ENCODE measurements around the gene KISS1.

Gene KISS1

GRCh38 chr1:204205486-204205885 is 9.2 kb upstream of the KISS1 start:
- Histone ChIP-seq H3K9me2 (ENCODE audit: low read depth, low read length) (no peaks in the 10 kb centered on the region), H3K27me3 (ENCODE audit: insufficient read depth, low read length) (no peaks in the 10 kb centered on the region; the same call in 1 of the 2 replicates), H3K9me3 (ENCODE audit: low read length) (no peaks in the 10 kb centered on the region), H3F3A (ENCODE audit: insufficient read depth, low read length) (no peaks in the 10 kb centered on the region), H3K79me2 (ENCODE audit: insufficient read depth, low read length) (no peaks in the 10 kb centered on the region), H2AFZ (ENCODE audit: low read length) (no peak overlapping the region), H3K4me2 (ENCODE audit: low read length) (no peak overlapping the region), H3K9ac (ENCODE audit: low read length) (no peak overlapping the region), H4K20me1 (ENCODE audit: insufficient read depth, low read length) (no peaks in the 10 kb centered on the region), H3K36me3 (ENCODE audit: insufficient read depth, low read length) (no peaks in the 10 kb centered on the region), H3K27ac (ENCODE audit: low read depth, low read length, poor library complexity, severe bottlenecking) (no peak overlapping the region), H3K4me3 (ENCODE audit: low read depth, low read length, poor library complexity, severe bottlenecking) (no peak overlapping the region), H3K4me1 (ENCODE audit: insufficient read depth, low read length, severe bottlenecking) (no peaks in the 10 kb centered on the region)
- no peak for TF ChIP-seq EZH2 (IDR thresholded peaks at IDR 0.05; ENCODE audit: borderline replicate concordance, low read length)
- TF ChIP-seq, protein P1, sequence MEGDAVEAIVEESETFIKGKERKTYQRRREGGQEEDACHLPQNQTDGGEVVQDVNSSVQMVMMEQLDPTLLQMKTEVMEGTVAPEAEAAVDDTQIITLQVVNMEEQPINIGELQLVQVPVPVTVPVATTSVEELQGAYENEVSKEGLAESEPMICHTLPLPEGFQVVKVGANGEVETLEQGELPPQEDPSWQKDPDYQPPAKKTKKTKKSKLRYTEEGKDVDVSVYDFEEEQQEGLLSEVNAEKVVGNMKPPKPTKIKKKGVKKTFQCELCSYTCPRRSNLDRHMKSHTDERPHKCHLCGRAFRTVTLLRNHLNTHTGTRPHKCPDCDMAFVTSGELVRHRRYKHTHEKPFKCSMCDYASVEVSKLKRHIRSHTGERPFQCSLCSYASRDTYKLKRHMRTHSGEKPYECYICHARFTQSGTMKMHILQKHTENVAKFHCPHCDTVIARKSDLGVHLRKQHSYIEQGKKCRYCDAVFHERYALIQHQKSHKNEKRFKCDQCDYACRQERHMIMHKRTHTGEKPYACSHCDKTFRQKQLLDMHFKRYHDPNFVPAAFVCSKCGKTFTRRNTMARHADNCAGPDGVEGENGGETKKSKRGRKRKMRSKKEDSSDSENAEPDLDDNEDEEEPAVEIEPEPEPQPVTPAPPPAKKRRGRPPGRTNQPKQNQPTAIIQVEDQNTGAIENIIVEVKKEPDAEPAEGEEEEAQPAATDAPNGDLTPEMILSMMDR (IDR thresholded peaks at IDR 0.05; ENCODE audit: low read length): no peak

DNA sequence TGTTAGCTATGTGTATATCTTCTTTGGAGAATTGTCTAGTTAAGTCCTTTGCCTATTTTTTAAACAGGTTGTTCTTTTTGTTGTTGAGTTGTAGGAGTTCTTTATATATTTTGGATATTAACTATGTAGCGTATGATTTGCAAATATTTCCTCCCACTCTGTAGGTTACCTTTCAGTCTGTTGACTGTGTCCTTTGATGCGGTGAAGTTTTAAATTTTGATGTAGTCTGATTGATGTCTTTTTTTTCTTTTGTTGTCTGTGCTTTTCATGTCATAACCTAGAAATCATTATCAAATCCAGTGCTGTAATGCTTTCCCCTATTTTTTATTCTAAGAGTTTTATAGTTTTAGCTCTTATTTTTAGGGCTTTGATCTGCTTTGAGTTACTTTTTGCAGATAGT is 8.7 kb upstream of the KISS1 start:
- Histone ChIP-seq H3K4me3 (ENCODE audit: low read depth, low read length, poor library complexity, severe bottlenecking) (no peak overlapping the region), H3K4me1 (ENCODE audit: insufficient read depth, low read length, severe bottlenecking) (no peaks in the 10 kb centered on the region), H4K20me1 (ENCODE audit: insufficient read depth, low read length) (no peaks in the 10 kb centered on the region), H3K9me3 (ENCODE audit: low read length) (no peaks in the 10 kb centered on the region), H3K79me2 (ENCODE audit: insufficient read depth, low read length) (no peaks in the 10 kb centered on the region), H3K4me2 (ENCODE audit: low read length) (no peak overlapping the region), H3K9me2 (ENCODE audit: low read depth, low read length) (no peaks in the 10 kb centered on the region), H3K9ac (ENCODE audit: low read length) (no peak overlapping the region), H2AFZ (ENCODE audit: low read length) (no peak overlapping the region), H3F3A (ENCODE audit: insufficient read depth, low read length) (no peaks in the 10 kb centered on the region), H3K36me3 (ENCODE audit: insufficient read depth, low read length) (no peaks in the 10 kb centered on the region), H3K27ac (ENCODE audit: low read depth, low read length, poor library complexity, severe bottlenecking) (no peak overlapping the region), H3K27me3 (ENCODE audit: insufficient read depth, low read length) (no peaks in the 10 kb centered on the region; the same call in 1 of the 2 replicates)
- TF ChIP-seq EZH2 (IDR thresholded peaks at IDR 0.05; ENCODE audit: borderline replicate concordance, low read length): no peak
- TF ChIP-seq, protein P1 (IDR thresholded peaks at IDR 0.05; ENCODE audit: low read length): no peak

DNA sequence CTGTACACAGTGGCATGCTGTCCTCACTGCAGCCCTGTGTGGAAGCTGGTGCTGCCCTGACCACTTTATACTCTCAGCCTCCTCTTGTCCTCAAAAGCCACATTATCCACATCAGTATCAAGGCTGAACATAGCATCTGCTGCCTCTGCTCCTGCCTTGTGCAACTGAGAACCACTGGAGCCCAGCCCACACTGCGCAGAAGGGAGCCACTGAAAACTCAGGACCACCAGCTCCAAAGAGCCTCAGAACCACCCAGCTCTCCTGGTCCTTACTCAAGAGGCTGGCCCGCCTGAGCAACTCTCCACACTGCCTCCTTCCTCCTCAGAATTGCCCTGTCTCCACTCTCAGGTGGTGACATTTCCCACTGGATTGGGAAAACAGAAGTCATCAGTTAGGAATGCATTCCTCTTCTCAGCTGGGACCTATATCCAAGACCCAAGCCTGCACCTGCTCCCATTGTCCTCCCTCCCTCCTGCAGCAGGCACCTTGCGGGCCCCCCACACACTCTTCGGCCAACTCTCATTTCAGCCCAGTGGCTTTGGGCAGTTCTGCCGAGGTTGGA is 7.0 kb upstream of the KISS1 start:
- no peak overlapping the region for H2AFZ ChIP-seq (ENCODE audit: low read length)

More for the DNA sequence above, 7.0 kb upstream of the KISS1 start:
- Histone ChIP-seq H3K4me3 (ENCODE audit: low read depth, low read length, poor library complexity, severe bottlenecking) (no peak overlapping the region), H3K9me2 (ENCODE audit: low read depth, low read length) (no peaks in the 10 kb centered on the region), H3K27ac (ENCODE audit: low read depth, low read length, poor library complexity, severe bottlenecking) (no peak overlapping the region), H4K20me1 (ENCODE audit: insufficient read depth, low read length) (no peaks in the 10 kb centered on the region), H3K4me2 (ENCODE audit: low read length) (no peak overlapping the region), H3K27me3 (ENCODE audit: insufficient read depth, low read length) (no peaks in the 10 kb centered on the region; the same call in 1 of the 2 replicates), H3K9ac (ENCODE audit: low read length) (no peak overlapping the region), H3K9me3 (ENCODE audit: low read length) (no peaks in the 10 kb centered on the region), H3K79me2 (ENCODE audit: insufficient read depth, low read length) (no peaks in the 10 kb centered on the region), H3K4me1 (ENCODE audit: insufficient read depth, low read length, severe bottlenecking) (no peaks in the 10 kb centered on the region), H3K36me3 (ENCODE audit: insufficient read depth, low read length) (no peaks in the 10 kb centered on the region), H3F3A (ENCODE audit: insufficient read depth, low read length) (no peaks in the 10 kb centered on the region)
- TF ChIP-seq EZH2 (IDR thresholded peaks at IDR 0.05; ENCODE audit: borderline replicate concordance, low read length): no peak
- TF ChIP-seq, protein P1 (IDR thresholded peaks at IDR 0.05; ENCODE audit: low read length): no peak

Measured in OCI-LY1 (cell line).